GM23338 (cell line): Measurements from ENCODE around the gene PNMA1. TPM values are rescaled to one million over a fixed set of nuclear protein-coding genes. Genes with fewer than 3 reads are reported as not detected.

Source experiments
- ATAC-seq: fragments of 200-7000 bp; cut with Tn5 transposase; 3 replicates; pipeline ENCODE4 v1.9.1; 2020
- DNase-seq: peaks from one replicate; pipeline ENCODE4 v3.0.0-alpha.2; 2015; ENCODE audit warnings: low spot score
- H2AFZ ChIP-seq: fragments of 200-600 bp; sonication (generic); 2 replicates; pipeline ENCODE4 v1.8.0; 2016; ENCODE audit warnings: antibody characterized with exemption, mild to moderate bottlenecking, moderate library complexity
- H3F3A ChIP-seq: fragments of 200-600 bp; sonication (generic); replicated peaks from 2 replicates; pipeline ENCODE4 v1.8.0; 2017; ENCODE audit warnings: antibody characterized with exemption, mixed run types, low read depth
- H3K27ac ChIP-seq: fragments of 200-600 bp; sonication (generic); 2 replicates; pipeline ENCODE4 v1.6.1; 2016; ENCODE audit warnings: low read depth
- H3K27me3 ChIP-seq: fragments of 200-600 bp; sonication (generic); 2 replicates; pipeline ENCODE4 v1.8.0; 2016; ENCODE audit warnings: mild to moderate bottlenecking, mixed run types, moderate library complexity; ENCODE audit not compliant: insufficient read depth
- H3K36me3 ChIP-seq: fragments of 200-600 bp; sonication (generic); 2 replicates; pipeline ENCODE4 v1.8.0; 2016; ENCODE audit warnings: mild to moderate bottlenecking; ENCODE audit not compliant: insufficient read depth
- H3K4me1 ChIP-seq: fragments of 200-600 bp; sonication (generic); 2 replicates; pipeline ENCODE4 v1.8.0; 2016; ENCODE audit warnings: mild to moderate bottlenecking, moderate library complexity; ENCODE audit not compliant: insufficient read depth
- H3K4me2 ChIP-seq: fragments of 200-600 bp; sonication (generic); 2 replicates; pipeline ENCODE4 v1.7.1; 2017; ENCODE audit warnings: mixed run types
- H3K4me3 ChIP-seq: fragments of 200-600 bp; sonication (generic); 2 replicates; pipeline ENCODE4 v1.6.1; 2016; ENCODE audit warnings: mixed run types
- H3K79me2 ChIP-seq: fragments of 200-600 bp; sonication (generic); replicated peaks from 2 replicates; pipeline ENCODE4 v1.8.0; 2017; ENCODE audit warnings: mild to moderate bottlenecking; ENCODE audit not compliant: insufficient read depth
- H3K9me2 ChIP-seq: fragments of 200-600 bp; sonication (generic); 2 replicates; pipeline ENCODE4 v1.8.0; 2017; ENCODE audit not compliant: insufficient read depth
- H4K20me1 ChIP-seq: fragments of 200-600 bp; sonication (generic); replicated peaks from 2 replicates; pipeline ENCODE4 v1.8.0; 2017; ENCODE audit warnings: mild to moderate bottlenecking; ENCODE audit not compliant: insufficient read depth
- H3K27ac Mint-ChIP-seq: 2 replicates; pipeline ENCODE4 v1.8.0; 2020; ENCODE audit warnings: inconsistent platforms, mild to moderate bottlenecking, moderate library complexity, mixed read lengths
- H3K27me3 Mint-ChIP-seq: 3 replicates; pipeline ENCODE4 v1.8.0; 2022; ENCODE audit warnings: low read depth, mild to moderate bottlenecking, moderate library complexity, mixed read lengths, inconsistent platforms; ENCODE audit not compliant: insufficient read depth, poor library complexity
- H3K36me3 Mint-ChIP-seq: 3 replicates; pipeline ENCODE4 v1.8.0; 2021; ENCODE audit warnings: low read depth, mild to moderate bottlenecking, inconsistent platforms, moderate library complexity, mixed read lengths
- H3K4me1 Mint-ChIP-seq: 3 replicates; pipeline ENCODE4 v1.8.0; 2020; ENCODE audit warnings: mild to moderate bottlenecking, inconsistent platforms, mixed read lengths
- H3K4me3 Mint-ChIP-seq: 3 replicates; pipeline ENCODE4 v1.8.0; 2021; ENCODE audit warnings: moderate library complexity, mild to moderate bottlenecking, inconsistent platforms, mixed read lengths
- H3K9me3 Mint-ChIP-seq: 3 replicates; pipeline ENCODE4 v1.8.0; 2020; ENCODE audit warnings: moderate library complexity, mild to moderate bottlenecking, inconsistent platforms, mixed read lengths
- CREB1 ChIP-seq: fragments of 250-450 bp; sonication (Bioruptor Pico); IDR thresholded peaks from 2 replicates; pipeline ENCODE4 v1.5.0; 2020; ENCODE audit warnings: low read depth, mild to moderate bottlenecking, moderate library complexity
- CTCF ChIP-seq, 2 experiments: fragments of 200-600 bp in 1 of 2; sonication (generic) in 1 of 2; conservative IDR thresholded peaks; 2 replicates each; pipeline versions ENCODE4 v1.5.1 to v1.6.1; 2016 to 2017; ENCODE audit warnings: antibody characterized with exemption in 2 of 2, low read depth in 2 of 2, mild to moderate bottlenecking in 2 of 2, moderate library complexity in 1 of 2
- EZH2 ChIP-seq: fragments of 200-600 bp; sonication (generic); IDR thresholded peaks from one replicate; pipeline ENCODE4 v1.8.0; 2017; ENCODE audit warnings: antibody characterized with exemption, mild to moderate bottlenecking, low read depth; ENCODE audit not compliant: unreplicated experiment
- EZH2phosphoT487 ChIP-seq: fragments of 200-600 bp; sonication (generic); IDR thresholded peaks from one replicate; pipeline ENCODE4 v1.8.1; 2018; ENCODE audit warnings: antibody characterized with exemption; ENCODE audit not compliant: unreplicated experiment
- POLR2AphosphoS5 ChIP-seq: IDR thresholded peaks from 2 replicates; pipeline ENCODE4 v1.6.1; 2016; ENCODE audit warnings: antibody characterized with exemption, low read depth
- STAT1 ChIP-seq: IDR thresholded peaks from one replicate; pipeline ENCODE4 v1.6.1; 2016; ENCODE audit warnings: antibody characterized with exemption; ENCODE audit not compliant: unreplicated experiment
- polyA plus RNA-seq: library from polyadenylated mRNA; unstranded; fragments of >200 nt; fragmentation: Nextera tagmentation; extraction: Ambion mirVana; gene quantifications from 2 replicates; pipeline ENCODE4 v1.2.1, GENCODE V29; 2016
- total RNA-seq: library from RNA; depleted of rRNA; stranded (reverse); fragments of >200 nt; shearing (Covaris generic); gene quantifications from 2 replicates; pipeline ENCODE4 v1.2.3, GENCODE V29; 2014

The PNMA1 gene
- total and polyA plus RNA-seq, 2 experiments from 2014 or later, result 18.2 to 32.9 TPM

DNA sequence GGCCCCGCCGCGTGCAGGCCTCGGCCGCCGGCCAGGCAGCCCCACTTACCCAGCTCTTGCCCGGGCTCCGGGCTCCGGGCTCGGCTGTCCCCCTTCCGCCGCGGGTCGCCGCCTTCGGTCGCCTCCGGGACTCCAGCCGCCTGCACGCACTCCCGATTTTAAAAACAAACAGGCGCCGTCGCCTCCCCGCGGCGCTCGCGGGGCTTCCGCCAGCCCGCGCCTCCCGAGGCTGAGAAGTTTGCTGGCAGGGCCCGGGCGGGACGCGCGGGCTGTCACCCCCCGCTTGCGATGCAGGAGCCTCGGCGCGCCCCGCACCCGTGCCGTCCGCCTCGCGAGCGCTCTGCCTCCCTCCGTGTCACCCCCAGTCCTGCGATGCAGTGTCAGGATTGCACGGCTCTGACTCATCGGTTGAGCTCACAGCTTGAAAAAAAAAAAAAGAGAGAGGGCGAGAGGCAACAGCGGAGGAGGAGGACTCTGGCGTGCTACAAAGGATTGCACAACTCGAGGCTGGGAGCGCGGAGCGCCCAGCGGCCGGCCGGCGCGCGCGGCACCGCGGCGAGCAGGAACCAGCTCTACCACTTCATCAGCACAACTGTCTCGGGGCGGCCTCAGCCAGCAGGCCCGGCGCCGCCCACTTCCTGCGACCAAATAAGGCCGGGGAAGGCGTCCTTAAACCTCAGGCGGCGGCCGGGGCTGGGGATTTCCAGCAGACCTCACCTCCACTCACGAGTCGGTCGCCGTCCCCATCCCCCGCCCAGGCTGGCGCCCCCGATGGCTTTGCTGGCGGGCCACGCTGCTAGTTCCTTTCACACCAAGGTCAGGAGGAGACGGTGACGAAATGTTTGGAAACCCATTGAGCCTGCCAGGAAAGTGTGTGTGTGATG lies 45.8 kb upstream of the PNMA1 start:
- H3K36me3 ChIP-seq, result no peaks in the 10 kb centered on the region
- peak overlapping the region; percentile 83 for H3K27ac ChIP-seq
- Mint-ChIP-seq H3K4me3 (peak overlapping the region; percentile 82), H3K9me3 (no peaks in the 10 kb centered on the region; the same call in 2 of the 3 replicates), H3K36me3 (no peaks in the 10 kb centered on the region; the same call in 2 of the 3 replicates), H3K4me1 (peaks cover 53% of the 10 kb centered on the region), H3K27ac (peak overlapping the region; percentile 88), H3K27me3 (peaks cover 48% of the 10 kb centered on the region)
- TF ChIP-seq POLR2AphosphoS5, result peak; percentile 67
- no peak for TF ChIP-seq EZH2
- 0 out of 2 replicates have a peak, but pooled peaks cover 8% of the 10 kb centered on the region for H3F3A ChIP-seq
- peak overlapping the region; percentile 99 for H3K4me2 ChIP-seq
- H3K79me2 ChIP-seq, result peaks cover 23% of the 10 kb centered on the region
- peaks cover 7% of the 10 kb centered on the region for H4K20me1 ChIP-seq
- peaks cover 41% of the 10 kb centered on the region for H3K27me3 ChIP-seq
- peak; percentile 97 for DNase-seq
- ATAC-seq, result peak; percentile 84
- peaks cover 25% of the 10 kb centered on the region for H3K4me1 ChIP-seq
- peak overlapping the region; percentile 91 for H3K4me3 ChIP-seq
- H3K9me2 ChIP-seq, result no peaks in the 10 kb centered on the region
- H2AFZ ChIP-seq, result peak overlapping the region; percentile 96; the same call in 1 of the 2 replicates

- H3F3A ChIP-seq, result 0 out of 2 replicates have a peak, but pooled peaks cover 8% of the 10 kb centered on the region
- peak overlapping the region; percentile 91 for H3K4me3 ChIP-seq
- H2AFZ ChIP-seq, result no peak overlapping the region
- DNase-seq (peak; percentile 15), ATAC-seq (no peak; the same call in 2 of the 3 replicates)
- H3K36me3 ChIP-seq, result no peaks in the 10 kb centered on the region
- no peak overlapping the region for H3K27ac Mint-ChIP-seq
- TF ChIP-seq CREB1 (CRISPR knock-in tag) (no peak), STAT1 (no peak)
- peaks cover 46% of the 10 kb centered on the region for H3K27me3 Mint-ChIP-seq
- peaks cover 11% of the 10 kb centered on the region for H4K20me1 ChIP-seq
- H3K9me2 ChIP-seq, result no peaks in the 10 kb centered on the region
- peak overlapping the region; percentile 73 for H3K4me3 Mint-ChIP-seq
- H3K4me1 ChIP-seq, result peaks cover 25% of the 10 kb centered on the region
- H3K27me3 ChIP-seq, result peaks cover 41% of the 10 kb centered on the region
- H3K4me1 Mint-ChIP-seq, result peaks cover 59% of the 10 kb centered on the region
- H3K79me2 ChIP-seq, result peaks cover 30% of the 10 kb centered on the region
- no peaks in the 10 kb centered on the region; the same call in 2 of the 3 replicates for H3K36me3 Mint-ChIP-seq
- no peaks in the 10 kb centered on the region; the same call in 2 of the 3 replicates for H3K9me3 Mint-ChIP-seq
- peak overlapping the region; percentile 99 for H3K4me2 ChIP-seq
- no peak overlapping the region for H3K27ac ChIP-seq
Observed at GRCh38 chr14:73759183-73759713, 45.1 kb upstream of the PNMA1 start.

DNA sequence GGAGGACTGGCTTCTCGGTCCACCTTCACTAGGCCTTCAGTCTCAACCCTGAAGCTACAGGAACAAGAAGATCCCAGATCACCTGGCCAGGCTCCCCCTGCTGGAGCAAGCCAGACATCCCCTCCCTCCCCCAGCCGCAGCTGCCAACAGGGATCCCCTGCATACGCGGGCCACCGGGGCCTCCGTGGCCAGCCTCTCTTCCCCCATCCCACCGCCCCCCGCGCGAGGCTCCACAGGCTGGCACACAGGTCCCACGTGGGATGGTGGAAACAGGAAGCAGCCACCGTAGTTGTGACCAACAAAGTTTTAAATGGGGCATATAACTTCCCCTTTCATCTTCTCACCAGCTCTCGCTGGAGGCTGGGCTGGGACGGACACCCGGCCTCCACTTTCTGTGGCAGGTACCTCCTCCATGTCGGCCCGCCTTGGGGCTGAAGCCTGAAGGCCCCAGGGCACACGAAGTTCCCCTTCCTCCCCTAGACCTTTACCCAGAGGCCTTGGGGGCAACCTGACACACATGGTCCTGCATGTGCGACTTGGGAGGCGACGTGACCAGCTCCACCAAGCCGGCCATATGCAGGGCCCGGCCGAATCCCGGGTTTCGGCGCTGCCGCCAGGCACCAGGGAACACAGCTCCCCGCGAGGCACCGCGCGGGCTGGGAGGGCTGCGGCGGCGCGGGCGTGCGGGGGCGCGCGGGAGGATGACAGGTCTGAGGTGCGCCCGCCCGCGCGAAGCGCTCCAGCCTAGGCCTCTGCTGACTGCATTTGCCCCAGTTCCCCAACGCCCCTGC lies 44.4 kb upstream of the PNMA1 start:
- Histone ChIP-seq H3K27me3 (peaks cover 41% of the 10 kb centered on the region), H3K4me1 (peaks cover 25% of the 10 kb centered on the region), H3F3A (0 out of 2 replicates have a peak, but pooled peaks cover 8% of the 10 kb centered on the region), H4K20me1 (peaks cover 11% of the 10 kb centered on the region), H3K4me2 (peak overlapping the region; percentile 99), H3K36me3 (no peaks in the 10 kb centered on the region), H3K9me2 (no peaks in the 10 kb centered on the region), H2AFZ (peak overlapping the region; percentile 90; the same call in 1 of the 2 replicates), H3K79me2 (peaks cover 31% of the 10 kb centered on the region), H3K27ac (no peak overlapping the region), H3K4me3 (peak overlapping the region; percentile 91)
- Mint-ChIP-seq H3K27ac (no peak overlapping the region), H3K4me3 (peak overlapping the region; percentile 73), H3K27me3 (peaks cover 43% of the 10 kb centered on the region), H3K36me3 (no peaks in the 10 kb centered on the region; the same call in 2 of the 3 replicates), H3K9me3 (no peaks in the 10 kb centered on the region; the same call in 2 of the 3 replicates), H3K4me1 (peaks cover 63% of the 10 kb centered on the region)
- DNase-seq (peak; percentile 90), ATAC-seq (peak; percentile 59)
- TF ChIP-seq CTCF (conservative IDR thresholded peaks at IDR 0.05; ENCODE audit: low read depth in 2 of 2) (peak; percentile 70 to 76), CREB1 (CRISPR knock-in tag) (0 out of 2 replicates have a peak, but pooled peaks have one; percentile 3), EZH2 (peak; percentile 36), EZH2phosphoT487 (no peak)
